K562 treated with DMSO at 1 percent for 24 hours (cell line): Measurements from ENCODE around the gene ARMC7. TPM values are rescaled to one million over a fixed set of nuclear protein-coding genes. Genes with fewer than 3 reads are reported as not detected.

Experiments used
- total RNA-seq: library from RNA; unstranded; fragments of 300-600 nt; gene quantifications from 2 replicates; pipeline ENCODE4 v1.2.3, GENCODE V29; 2022; ENCODE audit warnings: low read depth; ENCODE audit not compliant: insufficient read depth

The ARMC7 gene
- 36.2 and 36.6 TPM in 2 replicates for total RNA-seq

DNA sequence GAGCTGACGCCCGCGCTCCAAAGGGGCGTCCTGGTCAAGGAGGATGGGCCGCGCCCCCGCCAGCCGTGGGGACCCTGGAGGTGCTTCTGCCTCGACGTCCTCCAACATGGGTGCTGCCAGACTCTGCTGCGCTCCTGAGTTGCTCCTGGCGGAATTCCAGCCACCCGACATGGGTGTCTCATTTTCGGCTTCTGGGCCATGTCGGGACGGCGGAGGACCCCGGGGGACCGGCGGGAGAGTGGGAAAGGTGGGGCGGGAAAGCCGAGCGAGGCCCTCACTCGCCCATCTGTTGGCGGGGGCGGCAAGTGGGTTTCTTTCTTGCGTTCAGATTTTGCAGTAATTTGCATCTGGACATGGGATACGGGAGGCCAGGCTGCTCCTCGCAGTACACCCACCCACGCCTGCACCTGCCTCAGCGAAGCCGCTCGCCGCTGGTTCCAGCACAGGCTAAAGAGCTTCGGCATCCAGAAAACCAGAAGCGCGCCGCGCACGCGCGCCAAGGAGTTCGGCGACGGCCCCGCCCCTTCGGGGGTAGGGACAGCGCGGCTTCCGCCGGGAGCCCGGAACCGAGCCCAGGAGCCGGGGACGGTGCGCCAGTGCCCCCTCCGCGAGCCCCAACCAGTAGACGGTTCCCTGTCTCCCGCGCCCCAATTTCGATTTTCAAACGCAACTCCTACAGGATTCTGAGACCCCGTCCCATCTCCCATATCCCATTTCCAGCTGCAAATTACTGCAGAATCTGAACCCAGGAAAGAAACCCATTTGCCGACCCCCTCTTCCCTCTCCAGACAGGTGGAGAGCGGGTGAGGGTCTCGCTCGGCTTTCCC is at the start of gene ARMC7:
ARMC7 (plus strand) TSS at position 563 of the 827 bp plus-strand sequence. CDS start 320 bp downstream, outside the sequence.

DNA sequence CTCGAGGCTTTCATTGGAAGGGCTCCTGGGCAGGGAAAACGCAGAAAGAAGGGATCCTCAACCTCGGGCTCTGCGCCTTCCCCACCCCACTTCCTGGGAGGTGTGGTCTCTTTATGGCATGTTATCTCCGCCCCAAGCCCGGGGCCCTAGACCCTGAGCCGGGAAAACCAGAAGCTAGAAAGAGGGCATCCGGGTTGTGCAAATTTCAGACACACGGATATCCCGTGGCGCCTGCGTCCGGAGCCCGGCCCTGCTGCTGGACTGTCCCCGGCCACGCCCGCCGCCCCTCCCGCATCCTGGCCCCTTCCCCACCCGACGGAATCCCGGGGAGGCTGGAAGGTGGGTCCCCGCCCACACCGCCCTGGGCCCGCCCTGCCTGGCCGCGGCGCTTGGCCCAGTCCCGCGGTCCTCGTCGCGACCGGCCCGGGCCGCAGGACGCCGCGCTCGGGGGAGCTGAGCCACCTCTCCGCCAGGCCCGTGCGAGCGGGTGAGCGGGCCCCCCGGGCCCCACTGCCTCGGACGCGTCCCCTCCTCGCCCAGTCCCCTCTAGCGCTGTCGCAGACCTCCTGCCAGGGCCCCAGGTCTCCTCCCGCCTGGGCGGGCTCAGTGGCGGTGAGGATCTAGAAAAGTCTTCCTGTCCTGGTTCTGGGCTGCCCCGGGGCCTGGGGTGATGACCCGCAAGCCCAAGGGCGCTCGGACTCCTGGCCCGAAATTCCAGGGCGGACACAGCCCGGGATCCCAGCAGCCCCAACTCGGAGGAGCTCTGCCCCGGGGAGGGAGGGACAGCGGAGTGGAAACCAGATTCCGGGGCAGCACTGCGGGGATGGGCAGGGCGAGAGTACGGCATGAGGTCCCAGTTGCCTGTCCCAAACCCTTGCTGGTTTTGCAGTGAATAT is 22.0 kb upstream of the ARMC7 start, which contains the start of gene SLC16A5:
SLC16A5 (plus strand) TSS at position 397 of the 896 bp plus-strand sequence. CDS start 5,683 bp downstream, outside the sequence.

DNA sequence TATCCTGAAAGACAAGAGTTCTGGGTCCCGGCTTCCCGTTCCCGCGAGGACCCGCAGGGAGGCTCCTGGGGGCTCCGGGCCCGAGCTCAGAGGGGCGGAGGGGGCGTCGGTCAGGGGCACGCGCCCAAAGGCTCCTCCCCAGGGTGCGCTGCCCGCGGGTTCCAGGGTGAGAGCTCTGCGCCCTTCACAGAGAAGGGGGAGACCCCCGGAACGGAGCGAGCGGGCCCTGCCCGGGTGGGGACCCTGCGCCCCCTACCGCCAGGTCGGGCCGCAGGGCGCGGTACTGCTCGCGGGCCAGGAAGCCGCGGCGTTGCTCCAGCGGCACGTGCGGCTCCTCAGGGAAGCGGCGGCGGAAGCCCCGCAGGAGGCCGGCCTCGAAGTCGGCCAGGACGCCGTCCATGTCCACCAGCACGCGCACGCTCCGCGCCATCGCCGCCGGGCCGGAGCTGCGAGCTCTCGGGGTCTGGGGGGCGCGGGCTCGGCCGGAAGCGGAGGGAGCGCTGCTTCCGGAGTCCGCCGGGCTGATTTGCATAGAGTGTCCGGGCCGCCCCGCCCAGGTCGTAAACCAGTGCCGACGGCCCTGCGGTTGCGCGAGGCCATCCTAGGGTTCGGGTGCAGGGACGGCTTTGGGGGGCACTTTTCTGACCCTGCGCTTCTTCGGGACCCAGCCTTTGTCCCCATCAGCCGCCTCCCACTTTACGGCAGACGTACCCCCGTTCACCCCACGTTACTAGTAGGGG is 21.7 kb downstream of the ARMC7 start, which contains the start of gene NT5C:
NT5C (minus strand) TSS at position 465 of the 740 bp plus-strand sequence; CDS start at position 430, 35 bp downstream.

DNA sequence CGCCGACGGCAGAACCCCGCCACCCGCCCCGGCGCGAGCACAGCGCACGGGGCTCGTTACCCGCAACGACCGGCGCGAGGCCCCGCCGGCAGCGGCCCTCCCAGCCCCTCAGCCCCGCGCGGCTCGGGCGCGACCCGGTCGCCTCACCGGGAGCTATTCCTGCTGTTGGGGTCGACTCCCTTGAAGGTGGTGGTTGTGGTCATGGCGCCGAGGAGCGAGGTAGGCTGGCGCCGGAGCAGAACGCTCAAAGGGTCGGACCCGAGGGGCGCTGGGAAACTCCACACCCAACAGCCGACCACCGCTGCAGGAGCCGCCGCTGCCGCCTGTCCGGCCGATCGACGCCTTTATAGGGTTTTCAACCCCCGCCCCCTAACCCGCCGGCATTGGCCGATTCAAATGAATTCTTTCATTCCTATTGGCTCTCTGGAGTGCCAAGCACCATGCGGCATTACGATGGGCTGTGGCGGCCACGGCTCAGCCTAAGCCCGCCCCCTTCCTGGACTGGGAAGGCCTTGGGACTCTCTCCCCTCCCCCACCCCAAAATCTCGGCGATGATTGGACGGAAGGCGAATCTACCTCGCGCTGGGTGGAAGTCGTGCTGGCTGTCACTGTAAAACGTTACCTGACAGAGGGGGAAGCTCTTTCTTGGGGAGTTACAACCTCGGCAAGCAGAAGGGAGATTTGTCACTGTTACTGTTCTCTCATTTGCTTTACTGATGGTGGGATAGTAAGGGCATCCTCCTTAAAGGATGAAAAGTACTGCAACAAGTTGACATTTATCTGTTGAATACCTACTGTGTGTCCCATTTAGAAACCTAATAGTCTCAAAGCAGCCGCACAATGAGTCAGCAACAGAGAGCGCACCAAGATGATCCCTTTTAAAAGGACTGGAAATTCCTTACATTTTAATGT is 44.7 kb downstream of the ARMC7 start, which contains the start of gene JPT1:
JPT1 (minus strand) TSS at position 318 of the 912 bp plus-strand sequence; CDS start at position 203, 115 bp downstream.

Other genes starting within 250 kb of the ARMC7 start
- gene FDXR, start 237.0 kb upstream of the ARMC7 start, total RNA-seq = 93.4 and 101 TPM in 2 replicates
- 0.13 and 0.63 TPM in 2 replicates for gene FADS6, start 216.3 kb upstream of the ARMC7 start, total RNA-seq
- 1.6 and 2.0 TPM in 2 replicates for gene USH1G, start 186.7 kb upstream of the ARMC7 start, total RNA-seq
- 0.58 TPM in 1 of 2 replicates, not detected in the other for gene OTOP2, start 185.7 kb upstream of the ARMC7 start, total RNA-seq
- gene OTOP3, start 174.1 kb upstream of the ARMC7 start, total RNA-seq = not detected in 2 replicates
- 3.9 and 4.7 TPM in 2 replicates for gene HID1, start 137.2 kb upstream of the ARMC7 start, total RNA-seq
- 17.4 and 19.2 TPM in 2 replicates for gene CDR2L, start 122.3 kb upstream of the ARMC7 start, total RNA-seq
- 55.0 and 55.8 TPM in 2 replicates for gene MRPL58, start 97.3 kb upstream of the ARMC7 start, total RNA-seq
- 387 and 416 TPM in 2 replicates for gene ATP5PD, start 63.0 kb upstream of the ARMC7 start, total RNA-seq
- 32.1 and 32.5 TPM in 2 replicates for gene KCTD2, start 62.7 kb upstream of the ARMC7 start, total RNA-seq
- 6.4 and 8.4 TPM in 2 replicates for gene SLC16A5, start 22.0 kb upstream of the ARMC7 start, total RNA-seq
- gene NT5C, start 21.8 kb downstream of the ARMC7 start, total RNA-seq = 61.6 and 76.3 TPM in 2 replicates
- gene JPT1, start 44.5 kb downstream of the ARMC7 start, total RNA-seq = 151 and 160 TPM in 2 replicates
- 115 and 125 TPM in 2 replicates for gene SUMO2, start 73.0 kb downstream of the ARMC7 start, total RNA-seq
- 63.7 and 66.0 TPM in 2 replicates for gene NUP85, start 95.7 kb downstream of the ARMC7 start, total RNA-seq
- gene GGA3, start 151.6 kb downstream of the ARMC7 start, total RNA-seq = 57.3 and 61.5 TPM in 2 replicates
- gene MRPS7, start 151.9 kb downstream of the ARMC7 start, total RNA-seq = 59.7 and 63.6 TPM in 2 replicates
- gene MIF4GD, start 161.3 kb downstream of the ARMC7 start, total RNA-seq = 60.9 and 72.8 TPM in 2 replicates
- 28.8 and 29.6 TPM in 2 replicates for gene SLC25A19, start 179.5 kb downstream of the ARMC7 start, total RNA-seq